Measurements from ENCODE around the gene XKR7.
"Not testable (repeated sequence)": the region's sequence is repeated elsewhere in the genome, so short reads cannot be mapped to it uniquely, and the experiment has no call there.

XKR7 gene

DNA sequence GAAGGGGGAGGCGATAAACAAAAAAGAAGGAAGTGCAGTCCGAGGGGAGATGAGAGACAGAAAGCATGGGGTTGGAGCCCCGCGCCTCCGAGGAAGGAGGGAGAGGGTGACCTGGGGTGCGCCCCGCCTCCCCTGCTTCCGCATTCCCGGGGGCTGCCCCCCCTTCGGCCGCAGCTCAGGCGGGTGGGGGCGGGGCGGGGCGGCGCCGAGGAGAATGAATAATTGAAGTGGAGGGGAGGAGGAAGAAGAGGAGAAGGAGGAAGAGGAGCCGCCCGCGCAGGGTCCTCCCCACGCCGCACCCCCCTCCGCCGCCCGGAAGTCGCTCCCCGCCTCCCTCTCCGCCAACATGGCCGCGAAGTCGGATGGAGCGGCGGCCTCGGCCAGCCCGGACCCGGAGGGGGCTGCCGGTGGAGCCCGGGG, at the start of gene XKR7:
TSS of gene XKR7 (plus strand) at position 322 of the 420 bp plus-strand sequence. CDS start at position 347, 25 bp downstream.
- no peak for DNase-seq (ENCODE audit: low read depth, low spot score)

- no peak for DNase-seq (ENCODE audit: low read depth, low spot score)
Observed at GRCh38 chr20:31918466-31919105, 49.4 kb upstream of the XKR7 start.

- DNase-seq (ENCODE audit: low read depth, low spot score) = no peak
Observed at GRCh38 chr20:31919410-31920155, 48.4 kb upstream of the XKR7 start.

DNA sequence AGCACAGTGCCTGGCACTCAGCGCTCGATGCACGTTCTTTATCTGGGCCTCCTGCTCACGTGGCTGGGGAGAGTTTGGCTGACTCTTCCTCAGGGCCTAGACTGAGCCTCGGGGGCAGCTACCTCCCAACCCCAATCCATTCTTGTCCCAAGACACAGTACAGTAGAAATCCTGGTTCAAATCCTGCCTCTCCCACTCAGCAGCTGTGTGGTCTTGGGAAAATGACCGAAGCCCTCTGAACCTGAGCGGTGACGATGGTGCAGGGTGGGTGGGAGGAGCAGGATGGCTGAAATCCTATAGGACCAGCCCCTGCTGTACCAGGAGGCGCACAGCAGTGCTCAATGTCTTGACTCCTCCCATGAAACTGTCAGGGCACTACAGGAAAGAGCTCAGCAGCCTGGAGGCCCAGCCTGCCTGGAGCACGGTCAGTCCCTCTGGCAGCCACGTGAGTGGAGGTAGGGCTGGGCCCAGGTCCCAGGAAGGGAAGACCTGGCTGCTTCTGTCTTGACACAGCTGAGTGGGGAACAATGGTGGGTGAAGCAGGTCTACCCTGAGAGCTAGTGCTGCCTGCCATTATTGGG, 47.6 kb upstream of the XKR7 start:
- no peak for DNase-seq (ENCODE audit: low read depth, low spot score)

DNA sequence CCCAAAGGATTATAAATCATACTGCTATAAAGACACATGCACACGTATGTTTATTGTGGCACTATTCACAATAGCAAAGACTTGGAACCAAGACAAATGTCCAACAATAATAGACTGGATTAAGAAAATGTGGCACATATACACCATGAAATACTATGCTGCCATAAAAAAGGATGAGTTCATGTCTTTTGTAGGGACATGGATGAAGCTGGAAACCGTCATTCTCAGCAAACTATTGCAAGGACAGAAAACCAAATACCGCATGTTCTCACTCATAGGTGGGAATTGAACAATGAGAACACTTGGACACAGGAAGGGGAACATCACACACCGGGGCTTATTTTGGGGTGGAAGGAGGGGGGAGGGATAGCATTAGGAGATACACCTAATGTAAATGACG, 46.5 kb upstream of the XKR7 start:
- DNase-seq (ENCODE audit: low read depth, low spot score) = not testable (repeated sequence)

- DNase-seq (ENCODE audit: low read depth, low spot score) = no peak
Observed at GRCh38 chr20:31922181-31922580, 45.8 kb upstream of the XKR7 start.

GRCh38 chr20:31922588-31922987, 45.4 kb upstream of the XKR7 start:
- DNase-seq (ENCODE audit: low read depth, low spot score) = no peak

DNA sequence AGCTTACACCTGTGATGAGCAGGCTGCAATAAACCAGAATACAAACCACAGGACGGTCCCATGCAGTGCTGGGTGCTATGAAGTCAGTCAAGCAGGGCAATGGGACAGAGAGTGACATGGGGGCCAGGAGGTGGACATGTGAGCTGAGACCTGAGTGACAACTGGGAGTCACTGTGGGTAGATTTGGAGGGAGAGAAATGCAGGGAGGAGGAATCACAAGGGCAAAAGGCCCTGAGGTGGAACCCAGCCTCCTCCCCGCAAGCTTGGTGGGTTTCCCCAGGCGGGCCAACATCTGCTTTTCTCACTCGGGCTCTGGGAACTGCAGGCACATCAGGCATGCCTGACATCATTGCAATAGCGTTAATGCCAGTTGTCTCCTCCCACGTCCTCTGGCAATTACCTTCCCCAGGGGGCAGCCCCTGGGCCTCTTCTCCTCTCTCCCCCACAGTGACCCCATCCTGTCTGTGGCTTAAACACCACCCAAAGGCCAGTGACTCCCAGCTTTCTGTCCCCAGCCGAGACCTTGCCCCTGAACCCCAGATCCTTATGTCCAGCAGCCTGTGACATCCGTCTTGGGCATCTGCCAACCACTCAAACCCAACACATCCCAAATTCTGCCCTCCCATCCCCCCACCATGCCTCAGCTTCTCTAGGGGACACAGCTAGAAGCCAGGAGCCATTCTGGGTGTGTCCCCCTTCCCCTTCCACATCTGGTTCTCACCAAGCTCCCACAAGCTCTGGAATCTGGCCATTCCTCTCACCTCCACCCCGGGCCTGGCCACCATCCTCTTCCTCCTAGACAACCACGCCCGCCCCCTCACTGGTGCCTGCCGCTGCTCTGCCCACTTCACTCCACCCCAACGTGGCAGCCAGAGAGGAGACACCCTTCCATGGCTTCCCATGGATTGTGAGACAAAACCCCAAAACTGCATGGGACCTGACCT, 44.3 kb upstream of the XKR7 start:
- DNase-seq (ENCODE audit: low read depth, low spot score) = no peak

GRCh38 chr20:31924561-31924960, 43.4 kb upstream of the XKR7 start:
- DNase-seq (ENCODE audit: low read depth, low spot score) = no peak

DNA sequence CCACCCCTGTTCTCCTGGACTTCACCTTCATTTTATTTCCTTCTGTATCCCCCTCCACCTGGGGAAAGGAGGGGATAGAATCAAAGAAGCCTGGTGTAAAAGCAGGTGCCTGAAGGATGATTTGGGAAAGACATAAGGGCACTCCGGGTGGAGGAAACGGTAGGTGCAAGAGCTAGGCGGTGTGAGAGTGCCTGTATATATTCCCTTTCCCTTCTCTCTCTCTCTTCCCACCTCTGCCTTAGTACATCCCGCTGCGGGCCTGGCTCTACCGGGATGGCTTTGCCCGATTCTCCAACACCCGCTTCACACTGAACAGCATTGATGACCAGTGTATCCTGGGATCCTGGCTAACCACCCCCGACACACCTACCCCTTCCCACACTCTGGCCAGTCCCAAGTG, 42.3 kb upstream of the XKR7 start:
- DNase-seq (ENCODE audit: low read depth, low spot score) = no peak

GRCh38 chr20:31926493-31926892, 41.5 kb upstream of the XKR7 start:
- DNase-seq (ENCODE audit: low read depth, low spot score) = no peak

DNA sequence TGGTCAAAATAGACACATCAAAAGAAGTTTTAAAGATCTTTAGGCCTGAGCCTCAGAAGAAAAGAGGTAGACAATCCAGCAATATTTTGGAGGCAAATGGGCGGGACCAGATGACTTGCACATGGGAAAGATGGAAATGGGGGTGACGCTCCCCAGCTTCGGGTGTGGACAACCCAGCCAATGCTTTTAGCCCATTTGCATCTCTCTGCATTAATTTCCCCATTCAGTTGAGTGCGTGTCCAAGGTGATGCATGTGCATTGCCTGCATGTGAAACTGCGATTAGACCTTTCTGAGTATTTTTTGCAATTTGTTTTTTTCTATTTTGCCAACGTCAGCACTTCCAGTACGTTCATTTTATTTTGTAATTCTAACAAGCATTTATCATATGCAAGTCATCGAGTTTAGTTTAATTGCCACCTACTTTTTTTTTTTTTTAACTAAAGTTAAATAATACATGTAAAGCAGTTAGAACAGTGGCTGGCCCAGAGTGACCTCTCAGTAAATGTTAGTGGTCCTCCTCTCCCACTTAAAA, 40.3 kb upstream of the XKR7 start:
- DNase-seq (ENCODE audit: low read depth, low spot score) = no peak

DNA sequence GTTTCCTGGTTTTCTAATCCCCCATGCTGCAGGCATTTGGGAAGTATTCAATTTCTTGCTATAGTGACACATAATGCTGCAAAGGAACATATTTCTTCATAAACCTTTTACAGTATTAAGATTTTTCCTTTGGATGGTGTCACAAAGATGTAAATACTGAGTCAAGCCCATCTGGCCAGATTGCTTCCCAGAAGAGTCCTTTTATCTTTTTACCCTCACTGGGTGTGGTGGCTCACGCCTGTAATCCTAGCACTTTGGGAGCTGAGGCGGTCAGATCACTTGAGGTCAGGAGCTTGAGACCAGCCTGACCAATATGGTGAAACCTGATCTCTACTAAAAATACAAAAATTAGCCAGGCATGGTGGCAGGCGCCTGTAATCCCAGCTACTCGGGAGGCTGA, 38.3 kb upstream of the XKR7 start:
- DNase-seq (ENCODE audit: low read depth, low spot score) = not testable (repeated sequence)

- DNase-seq (ENCODE audit: low read depth, low spot score) = no peak
Observed at GRCh38 chr20:31930779-31931178, 37.2 kb upstream of the XKR7 start.

GRCh38 chr20:31933698-31934097, 34.3 kb upstream of the XKR7 start:
- DNase-seq (ENCODE audit: low read depth, low spot score) = no peak

- DNase-seq (ENCODE audit: low read depth, low spot score) = no peak
Observed at GRCh38 chr20:31934491-31934890, 33.5 kb upstream of the XKR7 start.

DNA sequence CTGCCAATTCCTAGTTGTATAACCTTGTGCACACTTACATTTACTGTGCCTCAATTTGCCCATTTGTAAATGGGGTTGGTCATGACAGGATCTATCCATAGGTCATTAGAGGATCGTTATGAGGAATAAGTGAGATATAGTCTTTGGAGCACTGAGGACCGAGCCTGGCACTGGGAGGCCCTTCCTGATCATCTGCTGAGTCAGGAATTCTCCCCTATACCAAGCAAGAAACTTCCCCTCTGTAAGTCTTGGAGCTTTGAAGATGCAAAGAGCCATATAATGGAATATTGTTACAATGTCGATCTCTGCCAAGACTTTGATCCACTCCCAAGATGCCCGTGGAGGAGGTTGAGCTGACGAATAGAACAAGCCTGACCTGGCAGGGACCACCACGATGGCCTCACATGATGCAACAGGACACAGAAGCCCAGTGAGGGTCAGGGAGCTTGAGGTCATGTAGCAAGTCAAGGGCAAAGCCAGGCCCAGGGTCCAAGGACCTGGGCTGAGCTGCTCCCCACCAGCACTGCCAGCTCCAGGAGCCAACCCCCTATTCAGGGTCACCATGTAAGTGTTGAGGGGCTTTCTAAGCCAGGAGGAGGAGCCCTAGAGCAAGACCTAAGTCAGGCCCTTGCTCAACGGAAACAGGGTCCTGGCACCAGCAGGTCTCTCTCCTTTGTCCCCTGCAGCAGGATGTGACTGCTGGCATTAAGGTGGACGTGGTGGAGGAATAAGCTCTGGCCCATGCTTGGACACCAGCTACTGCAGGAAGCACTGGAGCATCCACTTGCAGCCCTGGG, 32.8 kb upstream of the XKR7 start:
- no peak for DNase-seq (ENCODE audit: low read depth, low spot score)

DNA sequence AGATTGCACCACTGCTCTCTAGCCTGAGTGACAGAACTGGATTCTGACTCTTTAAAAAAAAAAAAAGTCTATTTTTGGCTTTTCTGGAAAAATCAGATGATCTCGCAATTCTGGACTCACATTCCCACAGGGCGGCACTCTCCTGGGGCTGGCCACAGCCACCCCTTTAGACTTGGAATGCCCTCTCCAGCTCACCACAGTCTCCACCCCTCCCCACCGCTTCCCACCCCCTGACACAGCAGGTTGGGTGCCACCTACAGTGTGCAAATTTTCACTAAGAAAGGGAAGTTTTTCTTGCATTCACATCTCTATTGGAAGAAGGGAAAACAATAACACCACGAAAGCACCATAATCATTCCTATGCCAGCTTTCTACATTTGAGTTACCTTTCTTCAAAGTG, 31.5 kb upstream of the XKR7 start:
- no peak for DNase-seq (ENCODE audit: low read depth, low spot score)

DNA sequence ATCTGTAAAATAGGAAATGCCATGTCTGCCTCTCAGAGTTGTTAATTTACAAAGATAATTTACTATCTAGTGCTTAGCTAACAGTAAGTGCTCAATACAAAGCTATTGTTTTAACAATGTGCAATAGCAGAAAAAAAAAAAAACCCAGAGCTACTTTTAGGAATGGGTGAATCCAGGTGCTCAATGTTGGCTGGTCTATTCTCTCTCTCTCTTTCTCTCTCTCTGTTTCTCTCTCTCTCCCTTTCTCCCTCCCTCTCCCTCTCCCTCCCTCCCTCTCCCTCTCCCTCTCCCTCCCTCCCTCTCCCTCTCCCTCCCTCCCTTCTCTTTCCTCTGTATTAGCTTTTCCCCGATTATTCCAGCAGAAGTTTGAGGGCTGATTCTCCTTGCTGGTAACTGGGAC, 30.1 kb upstream of the XKR7 start:
- DNase-seq (ENCODE audit: low read depth, low spot score) = no peak

- no peak for DNase-seq (ENCODE audit: low read depth, low spot score)
Observed at GRCh38 chr20:31939661-31940060, 28.3 kb upstream of the XKR7 start.

DNA sequence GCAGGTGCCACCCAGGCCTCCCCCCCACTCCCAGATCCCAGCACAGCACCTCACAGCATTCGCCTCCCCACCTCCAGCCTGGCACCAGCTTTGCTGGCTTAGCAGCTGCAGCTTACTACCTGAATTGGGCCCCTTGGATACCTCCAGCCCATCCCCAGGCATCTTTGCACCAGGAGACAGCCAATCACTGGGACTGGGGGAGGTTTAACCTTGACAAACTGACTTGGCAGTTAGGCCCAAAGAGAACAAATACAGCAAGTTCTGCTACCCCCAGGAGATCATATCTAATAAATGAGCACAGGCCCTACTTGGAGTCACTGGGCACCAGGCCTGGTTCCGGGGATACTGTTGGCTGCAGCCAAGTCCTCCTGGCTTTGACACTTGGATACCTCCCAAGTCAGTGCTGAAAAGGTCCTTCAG, 24.9 kb upstream of the XKR7 start:
- peak; percentile 16 for DNase-seq (ENCODE audit: low read depth, low spot score)

Measured in astrocyte of the hippocampus (primary cell).